ENCODE data around the gene CDH9. TPM values are rescaled to one million over a fixed set of nuclear protein-coding genes. Genes with fewer than 3 reads are reported as not detected.

CDH9 gene
- total RNA-seq, 2 experiments from 2014 or later, result not detected

DNA sequence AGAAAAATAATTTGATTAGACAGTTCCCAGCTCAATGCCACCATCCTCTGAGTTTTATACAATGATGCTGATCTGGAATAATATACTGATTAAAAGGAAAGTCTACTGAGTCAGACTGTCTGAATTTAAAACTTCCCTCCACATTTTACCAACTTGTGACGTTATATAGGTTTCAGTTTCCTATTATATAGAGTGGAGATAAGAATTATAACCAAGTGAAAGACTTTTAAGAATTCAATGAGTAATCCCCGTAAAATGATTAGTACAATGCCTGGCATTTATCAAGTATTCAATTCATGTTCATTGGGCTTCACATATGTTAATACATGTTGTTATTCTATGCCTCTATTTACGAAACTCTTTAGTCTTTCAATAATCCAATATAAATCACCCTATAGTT lies 166.0 kb downstream of the CDH9 start:
- H3K36me3 Mint-ChIP-seq (ENCODE audit: low read depth), result no peaks in the 10 kb centered on the region
- peaks cover 0 to 3% of the 10 kb centered on the region in 2 experiments for H3K9me3 ChIP-seq (ENCODE audit: control insufficient read depth in 1 of 2, insufficient read depth in 1 of 2, low read length in 2 of 2)
- TF ChIP-seq, protein P1, sequence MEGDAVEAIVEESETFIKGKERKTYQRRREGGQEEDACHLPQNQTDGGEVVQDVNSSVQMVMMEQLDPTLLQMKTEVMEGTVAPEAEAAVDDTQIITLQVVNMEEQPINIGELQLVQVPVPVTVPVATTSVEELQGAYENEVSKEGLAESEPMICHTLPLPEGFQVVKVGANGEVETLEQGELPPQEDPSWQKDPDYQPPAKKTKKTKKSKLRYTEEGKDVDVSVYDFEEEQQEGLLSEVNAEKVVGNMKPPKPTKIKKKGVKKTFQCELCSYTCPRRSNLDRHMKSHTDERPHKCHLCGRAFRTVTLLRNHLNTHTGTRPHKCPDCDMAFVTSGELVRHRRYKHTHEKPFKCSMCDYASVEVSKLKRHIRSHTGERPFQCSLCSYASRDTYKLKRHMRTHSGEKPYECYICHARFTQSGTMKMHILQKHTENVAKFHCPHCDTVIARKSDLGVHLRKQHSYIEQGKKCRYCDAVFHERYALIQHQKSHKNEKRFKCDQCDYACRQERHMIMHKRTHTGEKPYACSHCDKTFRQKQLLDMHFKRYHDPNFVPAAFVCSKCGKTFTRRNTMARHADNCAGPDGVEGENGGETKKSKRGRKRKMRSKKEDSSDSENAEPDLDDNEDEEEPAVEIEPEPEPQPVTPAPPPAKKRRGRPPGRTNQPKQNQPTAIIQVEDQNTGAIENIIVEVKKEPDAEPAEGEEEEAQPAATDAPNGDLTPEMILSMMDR (IDR thresholded peaks at IDR 0.05), result no peak
- H3K27me3 ChIP-seq (ENCODE audit: control insufficient read depth in 1 of 2, insufficient read depth in 2 of 2, low read length in 2 of 2), result no peaks in the 10 kb centered on the region
- no peak overlapping the region for H3K27ac Mint-ChIP-seq
- H3K4me3 ChIP-seq (ENCODE audit: low read length), result no peak overlapping the region
- H3K4me3 Mint-ChIP-seq, result no peak overlapping the region
- intact Hi-C loops (cut with DNase I, micrococcal nuclease), result no loop called here
- no peak overlapping the region for H3K27ac ChIP-seq (ENCODE audit: low read depth in 1 of 2, low read length in 2 of 2)
- H3K27me3 Mint-ChIP-seq, result no peaks in the 10 kb centered on the region
- DNase-seq (no peak), ATAC-seq (ENCODE audit: poor library complexity) (no peak)
- H3K4me1 Mint-ChIP-seq (ENCODE audit: low read depth), result no peaks in the 10 kb centered on the region
- CTCF ChIA-PET, result no interaction called here
- no peaks in the 10 kb centered on the region for H3K36me3 ChIP-seq (ENCODE audit: insufficient read depth, low read length)
- H3K9me3 Mint-ChIP-seq, result peaks cover 9% of the 10 kb centered on the region
- POLR2A ChIA-PET, result no interaction called here
- H3K4me1 ChIP-seq (ENCODE audit: insufficient read depth, low read length), result no peaks in the 10 kb centered on the region

DNA sequence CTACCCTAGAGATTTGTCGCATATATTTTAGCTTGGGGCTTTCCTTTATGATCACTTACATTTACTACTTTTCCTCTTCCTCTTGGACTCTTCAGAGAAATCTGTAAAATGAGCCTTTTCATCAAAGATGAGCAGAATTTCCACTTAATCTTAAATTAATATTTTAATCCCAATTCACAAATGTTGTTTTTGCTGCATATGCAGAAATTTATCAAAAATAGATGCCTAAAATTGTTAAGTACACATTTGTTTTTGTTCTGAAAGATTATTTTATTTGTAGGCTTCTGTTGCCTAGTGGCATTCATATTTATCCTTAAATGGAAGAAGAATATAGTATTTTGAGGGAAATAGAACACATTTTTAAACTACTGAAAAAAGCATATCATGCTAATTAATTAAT lies 168.6 kb downstream of the CDH9 start:
- Mint-ChIP-seq H3K27ac (no peak overlapping the region), H3K27me3 (no peaks in the 10 kb centered on the region), H3K9me3 (peaks cover 13% of the 10 kb centered on the region), H3K4me3 (no peak overlapping the region), H3K4me1 (ENCODE audit: low read depth) (no peaks in the 10 kb centered on the region), H3K36me3 (ENCODE audit: low read depth) (no peaks in the 10 kb centered on the region)
- DNase-seq, result no peak
- CTCF ChIA-PET, result interaction anchor here (1.4 kb wide), 1 partner anchor 13 kb away, joined by 5 read pairs; no protein-coding TSS in a partner anchor
- H3K27ac ChIP-seq (ENCODE audit: low read depth in 1 of 2, low read length in 2 of 2), result no peak overlapping the region
- POLR2A ChIA-PET, result no interaction called here
- H3K4me3 ChIP-seq (ENCODE audit: low read length), result no peak overlapping the region
- H3K4me1 ChIP-seq (ENCODE audit: insufficient read depth, low read length), result no peaks in the 10 kb centered on the region
- H3K9me3 ChIP-seq (ENCODE audit: control insufficient read depth in 1 of 2, insufficient read depth in 1 of 2, low read length in 2 of 2), result peaks cover 0 to 3% of the 10 kb centered on the region in 2 experiments
- TF ChIP-seq, protein P1 (IDR thresholded peaks at IDR 0.05), result no peak
- ATAC-seq (ENCODE audit: poor library complexity), result no peak
- no peaks in the 10 kb centered on the region for H3K36me3 ChIP-seq (ENCODE audit: insufficient read depth, low read length)
- intact Hi-C loops (cut with DNase I, micrococcal nuclease), result no loop called here
- no peaks in the 10 kb centered on the region for H3K27me3 ChIP-seq (ENCODE audit: control insufficient read depth in 1 of 2, insufficient read depth in 2 of 2, low read length in 2 of 2)

DNA sequence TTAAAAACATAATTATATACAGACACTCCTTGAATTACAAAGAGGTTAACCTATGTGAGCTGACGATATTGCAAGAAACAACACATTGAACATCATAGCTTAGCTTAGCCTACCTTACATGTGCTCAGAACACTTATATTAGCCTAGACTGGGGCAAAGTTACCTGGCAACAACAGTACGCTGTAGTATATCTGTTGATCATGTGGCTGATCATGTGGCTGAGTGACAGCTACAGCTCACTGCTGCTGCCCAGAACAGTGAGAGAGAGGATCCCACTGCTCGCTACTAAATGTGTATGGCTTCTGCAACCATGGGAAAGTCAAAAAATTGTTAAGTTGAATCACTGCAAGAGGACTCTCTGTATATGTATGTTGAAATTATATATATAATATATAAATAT lies 169.9 kb downstream of the CDH9 start:
- H3K27me3 Mint-ChIP-seq, result no peaks in the 10 kb centered on the region
- ATAC-seq (ENCODE audit: poor library complexity) (no peak), DNase-seq (no peak)
- no peak overlapping the region for H3K4me3 ChIP-seq (ENCODE audit: low read length)
- no peaks in the 10 kb centered on the region for H3K4me1 Mint-ChIP-seq (ENCODE audit: low read depth)
- no peak overlapping the region for H3K27ac ChIP-seq (ENCODE audit: low read depth in 1 of 2, low read length in 2 of 2)
- H3K27me3 ChIP-seq (ENCODE audit: control insufficient read depth in 1 of 2, insufficient read depth in 2 of 2, low read length in 2 of 2), result no peaks in the 10 kb centered on the region
- no peak overlapping the region for H3K4me3 Mint-ChIP-seq
- ChIA-PET POLR2A (no interaction called here), CTCF (no interaction called here)
- H3K9me3 Mint-ChIP-seq, result peaks cover 17% of the 10 kb centered on the region
- no peaks in the 10 kb centered on the region for H3K4me1 ChIP-seq (ENCODE audit: insufficient read depth, low read length)
- TF ChIP-seq, protein P1 (IDR thresholded peaks at IDR 0.05), result no peak
- no peaks in the 10 kb centered on the region for H3K36me3 Mint-ChIP-seq (ENCODE audit: low read depth)
- H3K9me3 ChIP-seq (ENCODE audit: control insufficient read depth in 1 of 2, insufficient read depth in 1 of 2, low read length in 2 of 2), result peaks cover 0 to 3% of the 10 kb centered on the region in 2 experiments
- no peak overlapping the region for H3K27ac Mint-ChIP-seq
- intact Hi-C loops (cut with DNase I, micrococcal nuclease), result no loop called here
- no peaks in the 10 kb centered on the region for H3K36me3 ChIP-seq (ENCODE audit: insufficient read depth, low read length)

Data from CD4-positive, alpha-beta T cell (primary cell).